ENCODE measurements around the gene TAGLN. TPM values are rescaled to one million over a fixed set of nuclear protein-coding genes. Genes with fewer than 3 reads are reported as not detected.

Gene TAGLN
- total and polyA plus RNA-seq, 8 donors: 24.1 to 430 (median 75.7) TPM

- peaks cover 5 to 23% (median 14%) of the 10 kb centered on the region in 3 donors for H3K36me3 ChIP-seq
- FAIRE-seq (no peak), DNase-seq (no peak), ATAC-seq (peak in 2 of 4 donors; percentile 26 to 63)
- intact Hi-C loops (cut with DNase I): no loop called here
- H3K9me3 ChIP-seq: no peaks in the 10 kb centered on the region
- TF ChIP-seq, protein P1, sequence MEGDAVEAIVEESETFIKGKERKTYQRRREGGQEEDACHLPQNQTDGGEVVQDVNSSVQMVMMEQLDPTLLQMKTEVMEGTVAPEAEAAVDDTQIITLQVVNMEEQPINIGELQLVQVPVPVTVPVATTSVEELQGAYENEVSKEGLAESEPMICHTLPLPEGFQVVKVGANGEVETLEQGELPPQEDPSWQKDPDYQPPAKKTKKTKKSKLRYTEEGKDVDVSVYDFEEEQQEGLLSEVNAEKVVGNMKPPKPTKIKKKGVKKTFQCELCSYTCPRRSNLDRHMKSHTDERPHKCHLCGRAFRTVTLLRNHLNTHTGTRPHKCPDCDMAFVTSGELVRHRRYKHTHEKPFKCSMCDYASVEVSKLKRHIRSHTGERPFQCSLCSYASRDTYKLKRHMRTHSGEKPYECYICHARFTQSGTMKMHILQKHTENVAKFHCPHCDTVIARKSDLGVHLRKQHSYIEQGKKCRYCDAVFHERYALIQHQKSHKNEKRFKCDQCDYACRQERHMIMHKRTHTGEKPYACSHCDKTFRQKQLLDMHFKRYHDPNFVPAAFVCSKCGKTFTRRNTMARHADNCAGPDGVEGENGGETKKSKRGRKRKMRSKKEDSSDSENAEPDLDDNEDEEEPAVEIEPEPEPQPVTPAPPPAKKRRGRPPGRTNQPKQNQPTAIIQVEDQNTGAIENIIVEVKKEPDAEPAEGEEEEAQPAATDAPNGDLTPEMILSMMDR (IDR thresholded peaks at IDR 0.05): no peak
- H3K4me1 ChIP-seq: peaks cover 0 to 3% (median 0%) of the 10 kb centered on the region in 3 donors
- H3K27ac ChIP-seq: no peak overlapping the region
- no peak overlapping the region for H3K4me3 ChIP-seq
- WGBS, 2 donors: 67 to 79% methylated on average over 14 of the region's 14 CpGs
- H3K27me3 ChIP-seq: no peaks in the 10 kb centered on the region
Observed at GRCh38 chr11:117171404-117172061, 27.6 kb upstream of the TAGLN start.

GRCh38 chr11:117172724-117173421 lies 26.3 kb upstream of the TAGLN start:
- peak overlapping the region in 2 of 4 donors; percentile 0 to 27 for H3K27ac ChIP-seq
- no peak overlapping the region for H3K4me3 ChIP-seq
- FAIRE-seq (no peak), ATAC-seq (peak in 3 of 4 donors; percentile 28 to 54 (median 51)), DNase-seq (no peak)
- WGBS, 2 donors: 70 to 80% methylated on average over 14 of the region's 14 CpGs
- peaks cover 0 to 6% (median 3%) of the 10 kb centered on the region in 3 donors for H3K4me1 ChIP-seq
- TF ChIP-seq, protein P1 (IDR thresholded peaks at IDR 0.05): no peak
- H3K9me3 ChIP-seq: no peaks in the 10 kb centered on the region
- H3K36me3 ChIP-seq: peaks cover 0 to 9% (median 8%) of the 10 kb centered on the region in 3 donors
- no peaks in the 10 kb centered on the region for H3K27me3 ChIP-seq
- intact Hi-C loops (cut with DNase I): no loop called here

DNA sequence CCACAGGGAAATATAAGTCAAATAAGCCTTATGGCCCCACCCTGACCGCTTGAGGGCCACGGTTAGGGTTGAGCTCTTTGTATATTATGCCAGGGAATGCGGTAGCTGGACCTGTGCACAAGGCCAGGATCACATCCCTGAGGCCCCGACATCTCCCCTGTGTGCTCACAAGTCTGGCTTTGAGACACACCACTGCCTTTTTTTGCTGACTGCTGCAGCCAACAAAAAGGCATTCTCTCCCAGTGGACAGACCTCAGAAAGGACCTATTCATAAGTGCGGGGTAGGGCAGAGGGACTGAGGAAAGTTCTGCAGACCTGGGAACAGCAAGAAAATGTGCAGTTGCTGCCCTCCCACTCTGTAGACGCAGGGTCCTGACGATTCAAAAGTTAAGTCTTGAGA lies 24.1 kb upstream of the TAGLN start:
- TF ChIP-seq, protein P1 (IDR thresholded peaks at IDR 0.05): no peak
- ATAC-seq: no peak
- Histone ChIP-seq H3K9me3 (no peaks in the 10 kb centered on the region), H3K36me3 (no peaks in the 10 kb centered on the region), H3K27me3 (no peaks in the 10 kb centered on the region), H3K27ac (no peak overlapping the region), H3K4me3 (no peak overlapping the region), H3K4me1 (peaks cover 0 to 11% (median 3%) of the 10 kb centered on the region in 3 donors)
- FAIRE-seq: no peak
- intact Hi-C loops (cut with DNase I): no loop called here
- WGBS, 2 donors: 60 to 70% methylated on average over 7 of the region's 7 CpGs
- no peak for DNase-seq

GRCh38 chr11:117175781-117176180 lies 23.4 kb upstream of the TAGLN start:
- intact Hi-C loops (cut with DNase I): no loop called here
- TF ChIP-seq, protein P1 (IDR thresholded peaks at IDR 0.05): no peak
- no peak for FAIRE-seq
- H3K4me3 ChIP-seq: no peak overlapping the region
- H3K4me1 ChIP-seq: peaks cover 0 to 17% (median 3%) of the 10 kb centered on the region in 3 donors
- H3K9me3 ChIP-seq: no peaks in the 10 kb centered on the region
- H3K27me3 ChIP-seq: no peaks in the 10 kb centered on the region
- ATAC-seq: no peak
- no peaks in the 10 kb centered on the region for H3K36me3 ChIP-seq
- DNase-seq: no peak
- H3K27ac ChIP-seq: no peak overlapping the region
- WGBS, 2 donors: 84 to 86% methylated on average over 5 of the region's 5 CpGs

DNA sequence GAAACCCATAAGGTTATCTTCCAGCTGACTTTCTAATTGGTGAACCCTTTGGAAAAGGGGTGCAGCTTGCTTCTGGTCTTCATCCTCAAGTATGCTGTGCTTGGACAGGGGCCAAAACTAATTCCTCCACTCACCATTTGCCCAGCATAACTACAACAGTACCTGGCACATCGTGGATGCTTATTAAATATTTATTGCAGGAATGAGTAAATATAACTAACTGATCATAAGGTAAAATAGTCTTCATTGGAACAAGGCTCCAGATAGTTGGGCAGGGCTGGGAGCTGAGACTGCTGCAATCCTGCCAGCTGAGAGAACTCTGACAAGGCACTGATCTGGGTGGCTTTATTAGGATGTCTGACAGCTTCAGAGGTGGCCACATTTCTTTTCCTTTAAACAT lies 23.0 kb upstream of the TAGLN start:
- FAIRE-seq: no peak
- no peak overlapping the region for H3K4me3 ChIP-seq
- intact Hi-C loops (cut with DNase I): no loop called here
- H3K4me1 ChIP-seq: peaks cover 0 to 21% (median 3%) of the 10 kb centered on the region in 3 donors
- no peak for ATAC-seq
- no peak overlapping the region for H3K27ac ChIP-seq
- H3K27me3 ChIP-seq: no peaks in the 10 kb centered on the region
- peak in 1 of 6 donors; percentile 9 for DNase-seq
- H3K9me3 ChIP-seq: no peaks in the 10 kb centered on the region
- 19 to 24% methylated on average over 1 of the region's 1 CpG for WGBS, 2 donors
- H3K36me3 ChIP-seq: no peaks in the 10 kb centered on the region
- TF ChIP-seq, protein P1 (IDR thresholded peaks at IDR 0.05): no peak
